GM21390 (cell line): ENCODE measurements around the gene CD55.
A peak's percentile ranks its signal among the peaks of the same experiment; 100 is the strongest.

ENCODE experiments used
- ATAC-seq: cut with Tn5 transposase; IDR thresholded peaks from one replicate; pipeline ENCODE4 v1.9.1; 2021; ENCODE audit not compliant: unreplicated experiment

The CD55 gene

DNA sequence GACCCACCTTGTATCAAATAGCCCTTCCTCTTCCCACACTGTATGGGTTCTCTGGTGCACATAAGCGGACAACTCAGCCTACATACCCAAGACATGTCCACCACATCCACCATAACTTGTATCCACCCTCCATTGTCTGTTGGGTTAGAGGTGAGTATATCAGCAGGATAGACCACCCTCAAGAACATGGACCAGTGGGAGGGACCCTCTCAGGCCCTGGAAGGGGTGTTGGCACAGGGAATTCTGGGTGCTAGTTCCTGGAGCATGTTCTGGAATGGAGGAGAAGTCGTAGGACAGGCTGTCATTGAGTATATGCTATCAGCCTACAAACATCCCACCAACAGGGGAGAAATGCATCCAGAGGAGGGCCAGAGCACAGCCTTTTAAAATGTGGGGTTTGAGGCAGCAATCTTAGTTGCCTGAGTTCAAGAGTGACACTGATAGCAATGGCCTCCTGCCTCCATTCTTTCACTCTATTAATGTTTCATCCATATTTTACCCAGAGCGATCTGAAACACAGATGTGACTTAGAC is 7.5 kb downstream of the CD55 start:
- no peak for ATAC-seq

DNA sequence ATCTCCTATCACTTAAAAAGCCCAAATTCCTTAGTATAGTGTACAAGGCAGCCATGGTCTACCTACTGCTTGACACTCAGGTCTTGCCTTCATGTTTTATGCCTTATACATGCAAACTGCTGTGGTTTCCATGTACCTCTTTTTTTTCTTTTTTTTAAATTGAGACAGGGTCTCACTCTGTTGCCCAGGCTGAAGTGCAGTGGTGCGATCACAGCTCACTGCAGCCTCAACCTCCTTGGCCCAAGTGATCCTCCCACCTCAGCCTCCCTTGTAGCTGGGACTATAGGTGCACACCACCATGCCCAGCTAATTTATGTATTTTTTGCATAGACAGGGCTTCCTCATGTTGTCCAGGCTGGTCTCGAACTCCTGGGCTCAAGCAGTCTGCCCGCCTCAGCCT is 8.0 kb downstream of the CD55 start:
- ATAC-seq: no peak

- ATAC-seq: no peak
Measured at GRCh38 chr1:207330011-207330710, 8.7 kb downstream of the CD55 start.

GRCh38 chr1:207331354-207332313 is 10.2 kb downstream of the CD55 start:
- no peak for ATAC-seq

- no peak for ATAC-seq
Measured at GRCh38 chr1:207333009-207333600, 11.6 kb downstream of the CD55 start.

GRCh38 chr1:207333620-207334019 is 12.1 kb downstream of the CD55 start:
- ATAC-seq: no peak

DNA sequence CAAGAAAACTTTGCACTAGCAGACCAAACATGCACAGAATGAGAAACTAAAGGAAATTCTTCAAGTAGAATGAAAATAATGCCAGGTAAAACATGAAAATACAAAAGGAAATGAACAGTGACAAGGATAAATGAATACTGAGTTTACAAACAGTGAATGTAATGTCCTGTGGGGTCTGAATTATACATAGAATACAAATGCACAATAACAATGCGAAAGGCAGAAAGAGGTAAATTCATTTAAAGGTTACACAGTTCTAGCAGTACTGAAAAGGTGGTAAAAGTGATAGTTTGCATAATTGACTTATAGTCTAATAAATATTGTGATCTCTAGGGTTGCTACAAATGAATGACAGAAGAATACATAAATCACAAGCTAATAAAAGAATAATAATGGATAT is 12.9 kb downstream of the CD55 start:
- ATAC-seq: no peak

- no peak for ATAC-seq
Measured at GRCh38 chr1:207335138-207335537, 13.7 kb downstream of the CD55 start.

DNA sequence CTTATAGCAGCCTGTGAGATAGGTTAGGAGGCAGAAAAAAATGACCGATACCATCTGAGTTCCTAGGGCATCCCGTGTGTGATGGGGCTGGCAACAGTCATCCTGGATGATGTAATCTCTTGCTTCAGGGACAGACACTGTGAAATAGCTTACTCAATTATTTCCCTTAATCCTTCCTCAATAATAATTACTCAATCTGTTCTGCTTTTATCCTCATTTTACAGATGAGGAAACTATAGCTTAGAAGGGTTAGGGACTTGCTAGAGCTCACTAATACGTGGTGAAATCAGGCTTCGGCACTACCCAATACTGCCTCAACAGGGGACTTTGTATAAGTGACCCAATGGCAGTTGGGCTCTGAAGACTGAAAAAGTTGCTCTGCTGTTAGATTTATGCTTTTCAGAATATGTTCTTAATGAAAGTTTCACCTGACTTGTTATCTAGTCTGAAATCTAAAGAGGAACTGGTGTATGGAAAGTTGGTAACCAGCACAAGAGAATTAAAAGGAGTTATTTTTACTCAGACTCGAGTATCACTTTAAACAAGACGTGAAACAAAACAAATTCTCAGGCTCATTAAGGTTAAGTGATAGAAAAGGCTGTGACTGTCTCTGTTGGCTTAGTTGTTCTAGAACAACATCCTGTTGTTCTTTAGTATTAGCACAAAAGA is 14.4 kb downstream of the CD55 start:
- ATAC-seq: peak; percentile 64

- peak; percentile 48 for ATAC-seq
Measured at GRCh38 chr1:207336559-207337467, 15.3 kb downstream of the CD55 start.

GRCh38 chr1:207342332-207342731 is 20.9 kb downstream of the CD55 start:
- no peak for ATAC-seq

GRCh38 chr1:207343675-207344074 is 22.2 kb downstream of the CD55 start:
- ATAC-seq: no peak

DNA sequence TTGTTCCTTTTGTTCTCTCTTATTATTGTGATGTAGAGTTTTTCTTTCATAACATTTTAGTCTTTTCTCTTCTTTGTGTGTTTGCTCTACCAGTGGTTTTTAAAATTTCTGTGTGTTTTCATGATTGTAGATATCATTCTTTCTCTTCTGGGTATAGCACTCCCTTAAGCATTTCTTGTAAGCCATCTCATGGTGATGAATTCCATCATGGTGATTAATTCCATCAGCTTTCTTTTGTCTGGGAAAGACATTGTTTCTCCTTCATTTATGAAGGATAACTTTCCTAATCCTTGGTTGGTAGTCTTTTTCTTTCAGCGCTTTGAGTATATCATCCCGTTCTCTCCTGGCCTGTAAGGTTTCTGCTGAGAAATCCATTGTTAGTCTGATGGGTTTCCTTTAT is 22.7 kb downstream of the CD55 start:
- no peak for ATAC-seq

- no peak for ATAC-seq
Measured at GRCh38 chr1:207345644-207346477, 24.4 kb downstream of the CD55 start.

DNA sequence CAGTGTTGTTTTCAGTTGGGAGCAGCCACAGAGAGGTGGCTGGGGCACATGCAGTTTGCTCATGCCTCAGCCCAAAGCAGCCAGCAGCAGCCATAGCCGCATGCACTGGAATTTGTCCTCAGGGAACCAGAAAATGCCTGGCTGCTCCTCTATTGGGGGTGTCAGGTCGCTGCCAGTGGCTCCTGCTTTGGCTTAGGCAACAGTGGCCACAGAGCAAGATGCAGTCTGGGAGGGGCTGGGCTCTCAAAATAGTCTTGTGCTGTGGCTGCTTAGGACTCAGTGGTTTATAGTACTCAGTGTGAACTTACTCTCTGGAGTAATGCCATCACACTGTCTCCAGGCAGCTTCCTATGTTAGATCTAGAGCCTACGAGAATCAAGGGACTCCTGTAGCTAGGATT is 25.0 kb downstream of the CD55 start:
- ATAC-seq: no peak

DNA sequence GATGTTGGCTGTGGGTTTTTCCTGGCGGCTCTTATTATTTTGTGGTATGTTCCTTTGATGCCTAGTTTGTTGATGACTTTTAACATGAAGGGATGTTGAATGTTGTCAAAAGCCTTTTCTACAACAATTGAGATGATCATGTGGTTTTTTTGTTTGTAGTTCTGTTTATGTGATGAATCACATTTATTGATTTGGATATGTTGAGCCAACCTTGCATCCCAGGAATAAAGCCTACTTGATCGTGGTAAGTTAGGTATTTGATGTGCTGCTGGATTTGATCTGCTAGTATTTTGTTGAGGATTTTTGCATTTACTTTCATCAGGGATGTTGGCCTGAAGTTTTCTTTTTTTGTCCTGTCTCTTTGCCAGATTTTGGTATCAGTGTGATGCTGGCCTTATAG is 28.5 kb downstream of the CD55 start:
- no peak for ATAC-seq

DNA sequence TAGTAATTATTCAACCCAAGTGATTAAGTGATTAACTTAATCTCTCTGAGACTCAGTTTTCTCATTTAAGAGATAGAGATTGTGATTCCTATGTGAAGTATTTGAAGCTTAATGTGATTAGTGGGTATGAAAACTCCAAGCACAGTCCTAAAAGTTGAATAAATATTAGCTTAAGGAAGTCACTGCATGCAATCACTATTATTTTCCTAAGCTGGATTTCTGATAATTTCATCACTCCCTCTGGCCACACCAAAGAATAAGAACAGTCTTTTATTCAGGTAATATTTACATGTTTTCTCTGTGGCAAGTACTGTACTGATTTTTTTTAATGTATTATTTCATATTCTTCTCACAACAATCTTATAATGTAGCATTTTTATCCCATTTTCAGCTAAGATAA is 31.1 kb downstream of the CD55 start:
- ATAC-seq: no peak

GRCh38 chr1:207355060-207355459 is 33.6 kb downstream of the CD55 start:
- no peak for ATAC-seq
